NOMO-1 (cell line): Measurements from ENCODE around the gene OCLN.
"Not testable (repeated sequence)": the region's sequence is repeated elsewhere in the genome, so short reads cannot be mapped to it uniquely, and the experiment has no call there.

Experiments used
- DNase-seq, 2 experiments: peaks; one replicate each; lab custom pipeline; 2025; ENCODE audit not compliant: unreplicated experiment in 2 of 2; lab: John Stamatoyannopoulos, UW

The OCLN gene

DNA sequence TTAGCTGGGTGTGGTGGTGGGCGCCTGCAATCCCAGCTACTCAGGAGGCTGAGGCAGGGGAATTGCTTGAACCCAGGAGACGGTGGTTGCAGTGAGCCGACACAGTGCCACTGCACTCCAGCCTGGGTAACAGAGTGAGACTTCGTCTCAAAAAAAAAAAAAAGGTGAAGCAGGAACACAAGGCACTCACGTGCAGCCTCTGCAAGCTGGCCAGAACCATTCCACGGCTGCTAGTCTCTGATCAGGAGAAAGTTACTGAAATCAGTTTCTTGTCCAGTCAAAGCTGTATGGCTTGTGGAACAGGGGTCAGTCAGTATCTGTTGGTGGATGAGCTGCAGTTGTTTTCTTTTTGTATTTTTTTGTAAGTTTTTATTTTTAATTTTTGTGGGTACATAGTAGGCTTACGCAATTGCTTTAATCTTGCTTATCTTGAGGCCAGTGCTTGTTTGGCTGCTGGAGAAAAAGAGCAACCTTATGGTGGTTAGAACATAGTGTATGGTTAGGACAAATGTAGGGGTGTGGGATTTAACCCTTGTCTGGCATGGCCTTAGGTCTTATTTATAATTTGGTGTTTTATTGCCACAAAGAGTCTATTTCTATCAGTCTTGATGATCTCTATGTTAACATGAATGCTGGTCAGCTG, 34.7 kb downstream of the OCLN start:
- no peak for DNase-seq

DNA sequence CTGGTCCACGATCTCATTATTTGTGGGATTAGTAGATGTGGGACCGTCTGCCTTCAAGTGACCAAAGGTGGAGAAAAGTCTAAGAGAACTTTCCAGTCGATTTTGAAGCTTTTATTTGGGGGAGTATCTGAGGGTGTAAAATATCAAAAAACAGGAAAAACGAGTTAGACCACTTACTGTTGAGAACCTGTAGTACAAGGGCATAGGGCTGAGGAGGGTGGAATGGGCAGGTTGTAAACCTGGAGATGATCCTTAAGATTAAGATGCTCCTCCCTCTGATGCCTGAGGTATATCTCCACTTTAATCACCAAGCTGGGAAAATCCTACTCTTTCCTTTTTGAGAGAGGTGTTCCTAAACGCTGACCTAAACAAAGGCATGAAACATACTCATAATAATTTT, 35.4 kb downstream of the OCLN start:
- DNase-seq = no peak

DNA sequence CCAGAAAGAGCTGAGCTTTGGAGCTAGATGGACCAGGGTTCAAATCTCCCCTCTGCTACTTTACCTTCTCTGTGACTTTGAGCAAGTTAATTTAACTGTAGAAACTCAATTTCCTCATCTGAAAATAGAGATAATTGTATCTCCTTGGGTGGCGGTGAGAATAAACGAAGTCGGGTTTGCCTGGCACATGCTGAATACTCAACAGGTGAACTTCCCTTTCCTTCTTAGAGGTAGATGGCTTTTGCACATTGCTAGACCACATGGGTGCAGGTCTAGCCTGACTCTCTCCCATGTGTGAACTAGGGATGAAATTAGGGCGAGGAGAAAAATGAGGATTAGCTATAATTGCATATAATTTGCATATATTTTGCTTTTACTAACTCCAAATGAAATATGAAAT, 36.0 kb downstream of the OCLN start:
- DNase-seq = no peak

DNA sequence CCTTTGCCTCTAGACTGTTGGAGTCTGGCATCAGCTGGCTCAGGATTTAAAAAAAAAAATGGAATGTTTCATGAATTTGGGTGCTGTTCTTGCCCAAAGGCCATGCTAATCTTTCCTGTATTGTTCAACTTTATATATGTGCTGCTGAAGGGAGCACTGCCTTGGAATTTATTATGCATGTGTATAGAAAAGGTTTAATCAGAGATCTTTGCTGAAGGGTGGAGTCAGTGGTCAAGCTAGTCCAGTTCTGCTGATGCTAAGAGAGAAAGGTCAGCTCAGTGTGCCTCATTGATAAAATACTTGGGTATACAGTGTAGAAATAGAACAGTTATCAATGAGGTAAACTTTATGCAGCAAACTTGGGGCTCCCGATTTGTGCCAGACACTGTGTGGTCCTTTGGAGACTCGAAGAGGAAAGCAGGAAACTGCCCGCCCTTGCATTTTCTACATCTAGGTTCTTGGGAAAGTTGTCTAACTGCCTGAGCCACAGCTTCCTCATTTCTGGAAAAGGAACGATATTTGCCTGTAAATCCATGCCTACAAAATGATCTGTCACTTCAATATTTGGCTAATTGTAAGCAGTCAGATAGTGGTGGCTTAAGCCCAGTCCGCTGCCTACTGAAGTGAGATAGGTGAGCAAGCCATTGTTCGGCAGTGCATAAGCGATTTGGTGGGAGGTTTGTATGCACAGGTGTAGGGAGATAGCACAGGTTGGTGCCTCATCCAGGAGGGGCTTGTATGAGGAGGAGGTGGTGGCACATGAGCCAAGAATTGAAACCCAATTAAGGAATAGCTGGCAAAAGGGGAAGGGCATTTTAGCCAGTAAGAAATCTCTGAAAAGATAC, 38.2 kb downstream of the OCLN start:
- no peak for DNase-seq

DNA sequence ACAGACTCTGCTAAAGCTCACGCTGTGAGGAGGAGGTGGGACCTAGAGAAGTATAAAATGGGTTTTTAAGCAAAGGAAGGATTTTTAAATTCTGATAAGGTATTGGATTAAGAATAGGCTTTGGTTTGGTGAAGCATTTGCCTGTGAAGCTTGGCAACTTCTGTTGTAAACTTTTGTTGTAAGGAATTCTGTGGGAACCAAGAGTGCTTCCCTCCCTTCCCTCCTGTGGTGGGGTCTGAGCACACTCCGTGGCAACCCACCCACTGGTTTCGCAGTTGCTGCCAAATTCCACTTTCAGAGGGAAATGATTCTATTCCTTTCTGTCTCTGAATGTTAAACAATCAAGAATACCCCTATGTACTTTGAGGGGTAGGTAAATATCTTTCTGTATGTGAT, 38.8 kb downstream of the OCLN start:
- no peak for DNase-seq

DNA sequence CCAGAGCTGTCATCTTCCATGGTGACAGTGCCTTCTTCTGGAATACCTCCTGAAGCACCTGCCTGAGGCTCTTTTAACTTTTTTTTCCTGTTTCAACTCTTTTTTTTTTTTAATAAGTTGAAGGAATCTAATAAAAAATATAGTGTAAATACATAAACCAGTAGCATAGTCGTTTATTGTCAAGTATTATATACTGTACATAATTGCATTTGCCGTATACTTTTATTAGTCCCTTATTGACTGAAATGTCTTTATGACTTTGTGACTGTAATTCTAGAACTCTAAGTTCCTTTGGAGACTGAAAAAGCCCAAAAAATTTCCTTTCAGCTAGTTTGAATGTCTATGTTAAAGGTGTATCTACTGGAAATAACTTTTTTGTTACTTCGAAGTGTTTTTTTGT, 45.3 kb downstream of the OCLN start:
- DNase-seq = not testable (repeated sequence)

DNA sequence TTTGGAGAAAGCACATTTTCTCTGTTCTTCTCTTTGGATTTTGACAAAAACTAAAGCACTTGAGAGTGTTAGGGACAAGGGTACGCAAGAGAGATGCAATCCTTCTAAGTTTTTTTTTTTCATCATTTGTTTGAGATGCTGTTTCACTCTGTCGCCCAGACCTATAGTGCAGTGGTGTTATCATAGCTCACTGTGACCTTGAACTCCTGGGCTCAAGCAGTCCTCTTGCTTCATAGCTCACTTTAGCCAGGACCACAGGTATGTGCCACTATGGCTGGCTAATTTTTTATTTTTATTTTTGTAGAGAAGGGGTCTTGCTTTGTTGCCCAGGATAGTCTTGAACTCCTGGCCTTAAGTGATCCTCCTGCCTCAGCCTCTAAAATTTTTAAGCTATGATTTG, 46.1 kb downstream of the OCLN start:
- DNase-seq = not testable (repeated sequence)

DNA sequence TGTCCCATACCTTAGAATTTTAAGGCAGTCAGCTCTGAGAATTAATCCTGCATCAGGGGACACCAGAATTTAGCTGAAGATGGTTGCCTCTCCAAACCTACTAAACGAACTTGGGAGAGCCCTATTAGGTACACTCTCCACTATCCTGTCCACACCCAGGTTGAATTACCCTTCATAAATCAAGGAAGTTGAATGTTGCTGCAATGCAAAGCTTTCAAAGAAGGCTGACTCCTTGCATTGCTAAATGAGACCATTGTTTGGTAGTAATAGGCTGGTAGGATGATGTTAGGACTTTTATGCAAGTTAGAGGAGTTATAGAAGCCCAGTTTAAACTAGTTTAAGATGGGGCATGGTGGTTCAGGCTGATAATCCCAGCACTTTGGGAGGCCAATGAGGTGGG, 48.8 kb downstream of the OCLN start:
- DNase-seq = not testable (repeated sequence)

DNA sequence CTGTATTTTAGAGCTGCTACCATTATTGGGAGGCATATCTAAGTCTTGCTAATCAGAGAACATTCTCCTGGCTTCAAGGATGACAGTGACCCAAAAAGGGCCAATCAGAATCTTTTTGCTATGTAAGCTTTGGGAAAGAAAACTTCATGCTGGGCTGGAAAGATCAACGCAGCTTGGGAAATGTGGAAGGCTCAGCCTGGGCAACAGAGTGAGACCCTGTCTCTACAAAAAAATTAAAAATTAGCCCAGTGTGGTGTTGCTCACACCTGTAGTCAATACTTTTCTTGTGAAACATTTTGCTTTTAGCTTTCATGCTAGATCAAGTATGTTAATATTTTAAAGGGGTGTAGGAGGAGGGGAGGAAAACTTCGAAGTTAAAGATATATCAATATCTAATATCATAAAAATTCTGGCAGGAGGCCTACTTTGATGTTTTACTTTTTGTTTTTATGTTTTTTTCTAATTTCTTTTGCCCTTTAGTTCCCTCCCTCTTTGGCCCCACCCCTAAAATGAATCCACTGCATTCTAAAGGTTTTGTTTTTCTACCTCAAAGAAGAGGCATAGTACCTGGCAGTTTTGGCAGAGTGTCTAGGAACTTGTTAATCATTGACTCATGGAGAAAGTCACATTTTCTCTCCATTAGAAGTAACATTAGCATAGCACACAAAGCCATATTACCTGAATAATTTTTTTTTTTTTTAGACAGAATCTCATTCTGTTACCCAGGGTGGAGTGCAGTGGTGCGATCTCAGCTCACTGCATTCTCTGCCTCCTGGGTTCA, 50.4 kb downstream of the OCLN start:
- DNase-seq = not testable (repeated sequence)

DNA sequence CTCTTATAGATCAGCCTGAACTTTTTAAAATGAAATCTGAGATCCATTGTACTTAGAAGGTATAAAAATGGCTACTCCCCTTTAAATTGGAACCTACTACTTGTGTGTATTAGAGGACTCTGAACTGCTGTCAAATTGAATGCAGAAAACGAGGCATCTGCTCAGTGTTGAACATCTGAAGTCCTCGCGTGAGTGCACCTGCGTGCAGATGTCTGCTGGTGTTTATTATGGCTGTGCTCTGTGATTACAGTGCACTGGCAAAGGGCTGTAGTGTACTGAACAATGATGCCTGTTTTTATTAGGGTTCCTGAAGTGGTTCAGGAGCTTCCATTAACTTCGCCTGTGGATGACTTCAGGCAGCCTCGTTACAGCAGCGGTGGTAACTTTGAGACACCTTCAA, 52.0 kb downstream of the OCLN start:
- not testable (repeated sequence) for DNase-seq

DNA sequence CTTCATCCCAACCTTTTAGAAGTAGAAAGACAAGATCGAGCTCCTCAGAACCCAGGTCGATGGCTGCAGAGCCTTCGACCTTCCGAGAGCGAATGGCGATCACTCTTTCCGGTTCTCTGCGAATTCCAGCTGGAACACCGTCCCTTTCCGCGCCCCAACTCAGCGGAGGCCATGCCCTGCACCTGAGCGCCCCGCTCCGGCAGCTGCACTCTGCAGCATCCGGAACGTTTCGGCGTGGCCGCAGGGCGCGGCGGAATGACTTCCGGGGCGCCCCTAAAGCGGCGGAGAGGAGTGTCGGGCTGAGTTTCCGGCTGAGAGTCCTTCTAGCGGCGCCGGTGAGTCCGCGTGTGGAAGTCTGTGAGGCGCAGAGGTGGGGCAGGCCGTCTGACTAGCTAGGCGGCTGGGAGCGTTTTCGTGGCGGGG, 67.3 kb downstream of the OCLN start, which contains the start of gene GTF2H2C:
Gene GTF2H2C, plus strand, starts transcription at position 284 of the 423 bp plus-strand sequence. CDS start 4,942 bp downstream, outside the sequence.
- not testable (repeated sequence) for DNase-seq

DNA sequence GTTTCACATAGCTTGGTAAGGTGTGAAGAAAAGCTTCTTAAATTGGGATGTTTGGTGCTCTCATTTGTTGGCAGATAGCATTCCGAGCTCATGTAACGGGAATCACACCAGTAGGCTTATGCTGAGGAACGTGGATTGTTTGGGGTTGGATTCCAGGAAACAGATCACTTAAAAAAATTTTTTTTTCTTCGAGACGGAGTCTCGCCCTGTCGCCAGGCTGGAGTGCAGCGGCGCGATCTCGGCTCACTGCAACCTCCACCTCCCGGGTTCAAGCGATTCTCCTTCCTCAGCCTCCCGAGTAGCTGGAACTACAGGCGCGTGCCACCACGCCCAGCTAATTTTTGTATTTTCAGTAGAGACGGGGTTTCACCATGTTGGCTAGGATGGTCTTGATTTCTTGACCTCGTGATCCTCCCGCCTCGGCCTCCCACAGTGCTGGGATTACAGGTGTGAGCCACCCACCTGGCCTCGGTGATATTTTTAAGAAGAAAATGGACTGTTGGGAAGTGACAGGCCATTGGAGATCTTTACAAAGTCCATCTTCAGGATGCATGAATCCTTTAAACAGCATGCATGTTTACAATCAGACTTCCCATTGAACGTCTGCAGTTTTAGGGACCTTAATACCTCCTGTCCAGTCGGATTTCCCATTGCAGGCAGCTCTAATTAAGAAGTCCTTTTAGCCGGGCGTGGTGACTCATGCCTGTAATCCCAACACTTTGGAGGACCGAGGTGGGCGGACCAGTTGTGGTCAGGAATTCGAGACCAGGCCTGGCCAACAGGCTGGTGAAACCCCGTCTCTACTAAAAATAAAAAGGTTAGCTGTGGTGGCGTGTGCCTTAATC, 68.2 kb downstream of the OCLN start:
- not testable (repeated sequence) for DNase-seq

DNA sequence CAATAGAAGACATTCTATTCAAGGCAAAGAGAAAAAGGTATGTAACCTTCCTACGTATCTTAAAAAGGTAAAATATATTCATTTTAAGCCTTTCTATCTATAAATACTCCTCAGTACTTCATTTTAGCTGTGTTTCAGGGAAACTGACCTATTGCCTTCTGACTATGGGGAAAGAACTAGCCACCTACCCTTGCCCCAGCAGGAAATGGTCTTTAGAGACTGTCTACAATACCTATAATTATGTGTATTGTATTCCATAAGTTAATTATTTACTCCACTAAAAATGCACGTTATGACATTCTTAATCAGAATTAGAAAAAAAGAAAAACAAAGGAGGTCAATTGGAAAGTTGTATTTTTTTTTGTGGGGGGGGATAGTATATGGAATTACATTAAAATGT, 73.6 kb downstream of the OCLN start:
- not testable (repeated sequence) for DNase-seq

DNA sequence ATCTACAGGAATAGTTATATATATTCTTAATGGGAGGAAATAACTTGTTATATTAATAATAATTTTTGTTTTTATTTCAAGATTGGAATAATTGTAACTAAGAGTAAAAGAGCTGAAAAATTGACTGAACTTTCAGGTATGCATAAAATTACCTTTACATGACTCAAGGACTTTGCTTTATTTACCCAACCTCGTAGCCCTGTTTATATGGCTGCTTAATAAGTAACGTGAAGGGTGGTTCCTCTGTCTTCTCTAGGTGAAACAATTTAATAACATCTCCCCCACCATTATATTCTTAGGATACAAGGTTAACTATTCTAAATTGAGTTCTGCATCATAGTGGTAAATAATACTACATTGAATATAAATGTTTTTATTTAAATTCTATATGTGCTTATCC, 75.5 kb downstream of the OCLN start:
- DNase-seq = not testable (repeated sequence)

DNA sequence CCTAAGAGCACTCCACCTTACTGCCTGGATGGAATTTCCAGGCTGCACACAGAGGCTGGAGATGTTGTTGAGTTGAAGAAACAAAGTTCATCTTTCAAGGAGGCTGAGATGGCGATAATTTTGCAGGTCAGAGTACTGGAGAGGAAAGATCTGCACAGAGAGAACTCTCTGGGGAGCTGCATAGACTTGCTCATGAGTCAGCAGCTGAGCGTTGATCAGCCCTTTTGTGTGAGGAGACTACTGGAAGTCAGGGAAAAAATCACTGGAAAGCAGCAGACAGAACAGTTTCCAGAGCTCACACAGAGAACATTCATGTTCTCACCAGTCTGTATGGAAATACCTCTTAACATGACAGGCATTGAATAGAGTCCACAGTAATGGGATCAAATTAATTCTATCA, 90.8 kb downstream of the OCLN start:
- not testable (repeated sequence) for DNase-seq

DNA sequence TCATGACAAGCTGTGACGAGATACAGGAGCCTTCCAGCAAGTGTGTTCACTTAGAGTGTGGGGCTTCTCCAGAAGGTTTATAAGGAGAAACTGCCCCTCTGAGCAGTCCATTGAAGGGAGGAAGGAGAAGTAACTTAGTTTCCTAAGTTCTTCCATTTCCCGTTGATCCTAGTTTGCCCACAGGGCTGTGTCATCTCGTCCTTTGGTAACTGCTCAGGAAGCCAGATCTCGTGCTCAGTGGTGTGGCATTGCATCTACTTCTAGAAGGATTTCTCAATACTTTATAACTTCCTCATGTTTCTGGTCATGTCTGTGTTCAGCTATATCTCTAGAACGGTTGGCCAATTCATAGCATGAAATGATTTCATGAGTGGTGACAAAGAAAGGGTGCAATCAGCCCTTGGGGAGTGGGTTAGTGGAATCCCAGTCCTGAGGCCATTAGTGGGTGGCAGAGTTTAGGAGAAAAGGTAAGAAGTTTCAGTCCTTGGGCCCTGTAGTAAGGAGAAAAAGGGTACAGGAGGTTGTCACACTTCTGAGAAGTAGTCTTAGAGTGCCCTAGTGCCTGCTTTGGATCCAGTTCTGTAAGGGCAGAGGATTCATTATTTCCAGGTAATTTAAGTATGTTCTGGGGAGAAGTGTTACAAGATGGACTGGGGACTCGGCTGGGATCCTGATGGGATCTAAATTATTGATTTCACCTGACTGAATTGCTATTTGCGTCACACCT, 103.7 kb downstream of the OCLN start:
- not testable (repeated sequence) for DNase-seq

DNA sequence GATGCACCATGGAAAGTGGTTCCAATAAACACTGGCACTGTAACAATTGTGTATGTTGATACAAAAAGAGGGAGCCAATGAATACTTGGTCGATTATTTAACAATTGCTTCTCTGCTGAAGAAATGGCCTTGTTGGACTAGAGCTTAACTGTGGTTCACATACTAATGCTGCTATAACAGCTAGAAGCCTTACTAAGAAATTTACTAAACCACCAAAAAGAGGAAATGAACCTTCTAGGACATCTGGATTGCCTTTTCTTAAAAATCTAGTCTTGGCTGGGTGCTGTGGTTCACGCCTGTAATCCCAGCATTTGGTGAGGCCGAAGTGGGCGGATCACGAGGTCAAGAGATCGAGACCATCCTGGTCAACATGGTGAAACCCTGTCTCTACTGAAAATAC, 109.4 kb downstream of the OCLN start:
- DNase-seq = not testable (repeated sequence)

DNA sequence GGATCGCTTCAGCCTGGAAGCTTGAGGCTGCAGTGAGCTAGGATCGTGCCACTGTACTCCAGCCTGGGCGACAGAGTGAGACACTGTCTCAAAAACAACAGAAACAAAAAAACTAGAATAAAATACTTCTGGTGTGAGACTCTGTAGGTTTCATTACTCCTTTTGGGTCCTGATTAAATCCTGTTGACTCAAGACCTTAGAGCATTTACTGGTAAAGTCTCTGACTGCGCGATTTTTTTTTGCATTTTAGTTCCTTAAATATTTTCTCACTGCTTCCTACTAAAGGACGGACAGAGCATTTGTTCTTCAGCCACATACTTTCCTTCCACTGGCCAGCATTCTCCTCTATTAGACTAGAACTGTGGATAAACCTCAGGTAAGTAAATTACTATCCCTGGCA, 114.2 kb downstream of the OCLN start:
- DNase-seq = not testable (repeated sequence)
